Measurements from ENCODE around the gene ASIC5. TPM values are rescaled to one million over a fixed set of nuclear protein-coding genes. Genes with fewer than 3 reads are reported as not detected.

The ASIC5 gene
- total RNA-seq, 2 experiments from 2014 or later, result not detected

DNA sequence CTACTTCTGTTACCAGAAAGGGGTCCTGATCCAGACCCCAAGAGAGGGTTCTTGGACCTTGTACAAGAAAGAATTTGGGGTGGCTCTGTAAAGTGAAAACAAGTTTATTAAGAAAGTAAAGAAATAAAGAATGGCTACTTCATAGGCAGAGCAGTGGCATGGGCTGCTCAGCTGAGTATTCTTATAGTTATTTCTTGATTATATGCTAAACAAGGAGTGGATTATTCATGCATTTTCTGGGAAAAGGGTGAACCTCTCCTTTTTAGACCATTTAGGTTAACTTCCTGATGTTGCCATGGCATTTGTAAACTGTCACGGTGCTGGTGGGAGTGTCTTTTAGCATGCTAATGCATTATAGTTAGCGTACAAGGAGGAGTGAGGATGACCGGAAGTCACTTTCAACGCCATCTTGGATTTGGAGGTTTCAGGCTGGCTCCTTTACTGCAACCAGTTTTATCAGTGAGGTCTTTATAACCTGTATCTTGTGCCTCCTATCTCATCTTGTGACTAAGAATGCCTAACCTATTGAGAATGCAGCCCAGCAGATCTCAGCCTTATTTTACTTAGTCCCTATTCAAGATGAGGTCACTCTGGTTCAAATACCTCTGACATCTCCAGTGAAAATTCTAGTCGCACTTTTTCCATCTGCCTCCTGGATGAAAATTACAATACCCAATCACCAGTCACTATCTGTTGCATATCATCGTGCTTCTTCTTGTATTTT is 21.9 kb upstream of the ASIC5 start:
- Histone ChIP-seq H2AFZ (ENCODE audit: low read length) (no peak overlapping the region), H4K20me1 (ENCODE audit: insufficient read depth, low read length) (no peaks in the 10 kb centered on the region), H3K9me2 (ENCODE audit: insufficient read depth, low read length) (no peaks in the 10 kb centered on the region), H3K36me3 (ENCODE audit: insufficient read depth, low read length) (no peaks in the 10 kb centered on the region), H3K9me3 (ENCODE audit: low read length) (no peaks in the 10 kb centered on the region), H3K79me2 (ENCODE audit: insufficient read depth, low read depth, low read length) (no peaks in the 10 kb centered on the region), H3K4me1 (ENCODE audit: insufficient read depth, low read length, poor library complexity, severe bottlenecking) (no peaks in the 10 kb centered on the region), H3K4me2 (ENCODE audit: low read length) (no peak overlapping the region), H3K27ac (ENCODE audit: low read depth, low read length, poor library complexity, severe bottlenecking) (no peak overlapping the region), H3K4me3 (ENCODE audit: low read depth, low read length, poor library complexity, severe bottlenecking) (no peak overlapping the region)
- ChIA-PET POLR2A (interaction anchor here (1.1 kb wide), 1 partner anchor 11 kb away, joined by 4 read pairs; no protein-coding TSS in a partner anchor), CTCF (ENCODE audit: unreplicated experiment) (no interaction called here)
- no peak for DNase-seq (ENCODE audit: low spot score)
- no TSS peak for BruUV-seq (replicated peaks)
- intact Hi-C loops (cut with micrococcal nuclease; ENCODE audit: unreplicated experiment), result no loop called here
- no peak for TF ChIP-seq EZH2phosphoT487 (IDR thresholded peaks at IDR 0.05; ENCODE audit: borderline replicate concordance, low read depth, low read length)
- TF ChIP-seq, protein P1, sequence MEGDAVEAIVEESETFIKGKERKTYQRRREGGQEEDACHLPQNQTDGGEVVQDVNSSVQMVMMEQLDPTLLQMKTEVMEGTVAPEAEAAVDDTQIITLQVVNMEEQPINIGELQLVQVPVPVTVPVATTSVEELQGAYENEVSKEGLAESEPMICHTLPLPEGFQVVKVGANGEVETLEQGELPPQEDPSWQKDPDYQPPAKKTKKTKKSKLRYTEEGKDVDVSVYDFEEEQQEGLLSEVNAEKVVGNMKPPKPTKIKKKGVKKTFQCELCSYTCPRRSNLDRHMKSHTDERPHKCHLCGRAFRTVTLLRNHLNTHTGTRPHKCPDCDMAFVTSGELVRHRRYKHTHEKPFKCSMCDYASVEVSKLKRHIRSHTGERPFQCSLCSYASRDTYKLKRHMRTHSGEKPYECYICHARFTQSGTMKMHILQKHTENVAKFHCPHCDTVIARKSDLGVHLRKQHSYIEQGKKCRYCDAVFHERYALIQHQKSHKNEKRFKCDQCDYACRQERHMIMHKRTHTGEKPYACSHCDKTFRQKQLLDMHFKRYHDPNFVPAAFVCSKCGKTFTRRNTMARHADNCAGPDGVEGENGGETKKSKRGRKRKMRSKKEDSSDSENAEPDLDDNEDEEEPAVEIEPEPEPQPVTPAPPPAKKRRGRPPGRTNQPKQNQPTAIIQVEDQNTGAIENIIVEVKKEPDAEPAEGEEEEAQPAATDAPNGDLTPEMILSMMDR (conservative IDR thresholded peaks at IDR 0.05; ENCODE audit: low read length), result no peak

DNA sequence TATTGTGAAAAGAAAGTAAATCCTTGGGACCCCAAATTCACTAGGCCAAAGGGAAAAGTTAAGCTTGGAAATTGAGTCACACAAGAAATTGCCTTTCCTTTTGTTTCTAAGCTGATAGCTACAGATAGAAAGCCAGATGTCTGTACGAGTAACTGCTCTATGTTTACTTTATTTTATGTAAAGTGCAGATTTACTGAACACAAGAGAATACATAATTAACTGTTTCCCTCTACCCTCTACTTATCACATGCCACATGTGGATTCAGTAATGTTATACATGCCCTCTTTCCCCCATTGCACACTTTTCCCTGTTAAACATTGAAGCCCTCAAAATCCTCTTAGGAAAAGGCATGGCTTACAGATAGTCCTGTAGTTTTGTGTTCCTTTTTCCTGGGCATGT is 21.0 kb upstream of the ASIC5 start:
- H3K4me3 ChIP-seq (ENCODE audit: low read depth, low read length, poor library complexity, severe bottlenecking), result no peak overlapping the region
- no peak overlapping the region for H3K27ac ChIP-seq (ENCODE audit: low read depth, low read length, poor library complexity, severe bottlenecking)
- POLR2A ChIA-PET, result interaction anchor here (0.7 to 1.1 kb wide), 2 partner anchors 10 to 1394 kb away, joined by 3 to 4 read pairs; no protein-coding TSS in a partner anchor
- no peak for TF ChIP-seq EZH2phosphoT487 (IDR thresholded peaks at IDR 0.05; ENCODE audit: borderline replicate concordance, low read depth, low read length)
- TF ChIP-seq, protein P1 (conservative IDR thresholded peaks at IDR 0.05; ENCODE audit: low read length), result no peak
- intact Hi-C loops (cut with micrococcal nuclease; ENCODE audit: unreplicated experiment), result no loop called here
- H3K4me2 ChIP-seq (ENCODE audit: low read length), result no peak overlapping the region
- no peaks in the 10 kb centered on the region for H4K20me1 ChIP-seq (ENCODE audit: insufficient read depth, low read length)
- H2AFZ ChIP-seq (ENCODE audit: low read length), result no peak overlapping the region
- no peaks in the 10 kb centered on the region for H3K79me2 ChIP-seq (ENCODE audit: insufficient read depth, low read depth, low read length)
- CTCF ChIA-PET (ENCODE audit: unreplicated experiment), result no interaction called here
- no peak for DNase-seq (ENCODE audit: low spot score)
- BruUV-seq (replicated peaks), result no TSS peak
- no peaks in the 10 kb centered on the region for H3K4me1 ChIP-seq (ENCODE audit: insufficient read depth, low read length, poor library complexity, severe bottlenecking)
- no peaks in the 10 kb centered on the region for H3K9me2 ChIP-seq (ENCODE audit: insufficient read depth, low read length)
- H3K36me3 ChIP-seq (ENCODE audit: insufficient read depth, low read length), result no peaks in the 10 kb centered on the region
- no peaks in the 10 kb centered on the region for H3K9me3 ChIP-seq (ENCODE audit: low read length)

DNA sequence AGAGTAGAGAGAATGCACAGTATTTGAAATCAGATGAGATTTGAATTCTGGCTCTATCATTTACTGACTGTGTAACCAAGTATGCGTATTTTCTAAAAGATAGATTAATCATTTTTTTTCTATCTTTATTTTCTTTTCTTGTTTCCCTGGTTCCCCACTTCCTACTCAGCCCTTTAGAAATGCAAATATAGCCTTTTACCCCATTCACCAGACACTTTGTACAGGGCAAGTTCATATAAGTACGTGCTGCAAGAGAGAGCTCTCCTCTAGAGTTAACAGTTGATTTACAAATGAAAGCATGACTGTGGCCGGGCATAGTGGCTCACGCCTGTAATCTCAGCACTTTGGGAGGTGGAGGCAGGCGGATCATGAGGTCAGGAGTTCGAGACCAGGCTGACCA is 19.6 kb upstream of the ASIC5 start:
- ChIA-PET POLR2A (interaction anchor here (0.8 kb wide), 1 partner anchor 1275 kb away, joined by 3 read pairs; no protein-coding TSS in a partner anchor), CTCF (ENCODE audit: unreplicated experiment) (no interaction called here)
- H3K79me2 ChIP-seq (ENCODE audit: insufficient read depth, low read depth, low read length), result no peaks in the 10 kb centered on the region
- no peak overlapping the region for H2AFZ ChIP-seq (ENCODE audit: low read length)
- no peak for TF ChIP-seq EZH2phosphoT487 (IDR thresholded peaks at IDR 0.05; ENCODE audit: borderline replicate concordance, low read depth, low read length)
- TF ChIP-seq, protein P1 (conservative IDR thresholded peaks at IDR 0.05; ENCODE audit: low read length), result no peak
- H3K9me3 ChIP-seq (ENCODE audit: low read length), result no peaks in the 10 kb centered on the region
- H3K4me3 ChIP-seq (ENCODE audit: low read depth, low read length, poor library complexity, severe bottlenecking), result no peak overlapping the region
- no peak for DNase-seq (ENCODE audit: low spot score)
- intact Hi-C loops (cut with micrococcal nuclease; ENCODE audit: unreplicated experiment), result no loop called here
- no TSS peak for BruUV-seq (replicated peaks)
- no peaks in the 10 kb centered on the region for H3K4me1 ChIP-seq (ENCODE audit: insufficient read depth, low read length, poor library complexity, severe bottlenecking)
- H3K36me3 ChIP-seq (ENCODE audit: insufficient read depth, low read length), result no peaks in the 10 kb centered on the region
- no peak overlapping the region for H3K4me2 ChIP-seq (ENCODE audit: low read length)
- no peak overlapping the region for H3K27ac ChIP-seq (ENCODE audit: low read depth, low read length, poor library complexity, severe bottlenecking)
- H4K20me1 ChIP-seq (ENCODE audit: insufficient read depth, low read length), result no peaks in the 10 kb centered on the region
- H3K9me2 ChIP-seq (ENCODE audit: insufficient read depth, low read length), result no peaks in the 10 kb centered on the region

All from OCI-LY7 (cell line).